Thymus (tissue), 11 donors: ENCODE data around the gene UBL4A. TPM values are rescaled to one million over a fixed set of nuclear protein-coding genes. Genes with fewer than 3 reads are reported as not detected.

ENCODE experiments used
- DNase-seq, 9 donors: peaks; one replicate each; pipeline ENCODE4 v3.0.0-alpha.2; 2013; ENCODE audit warnings: low spot score in 9 of 9, low read depth in 6 of 9, missing footprints in 1 of 9
- H3K27ac ChIP-seq, 2 donors: one replicate each; pipeline ENCODE4 v1.5.1; 2013; ENCODE audit warnings: control low read depth in 1 of 2, low read depth in 1 of 2, low read length in 1 of 2, mild to moderate bottlenecking in 1 of 2, moderate library complexity in 1 of 2
- H3K27me3 ChIP-seq, 2 donors: one replicate each; pipeline ENCODE4 v1.5.1; 2013; ENCODE audit warnings: low read length in 1 of 2; ENCODE audit not compliant: control insufficient read depth in 2 of 2, insufficient read depth in 1 of 2
- H3K36me3 ChIP-seq, 2 donors: one replicate each; pipeline ENCODE4 v1.5.1; 2013; ENCODE audit warnings: low read length in 1 of 2, mild to moderate bottlenecking in 1 of 2, moderate library complexity in 1 of 2; ENCODE audit not compliant: control insufficient read depth in 2 of 2, insufficient read depth in 2 of 2
- H3K4me1 ChIP-seq, 2 donors: one replicate each; pipeline ENCODE4 v1.5.1; 2013; ENCODE audit warnings: low read length in 2 of 2; ENCODE audit not compliant: control insufficient read depth in 2 of 2, insufficient read depth in 2 of 2
- H3K4me3 ChIP-seq, 2 donors: one replicate each; pipeline ENCODE4 v1.5.1; 2013; ENCODE audit warnings: low read length in 2 of 2, control low read depth in 1 of 2, mild to moderate bottlenecking in 1 of 2
- H3K9me3 ChIP-seq, 2 donors: one replicate each; pipeline ENCODE4 v1.5.1; 2013; ENCODE audit warnings: low read length in 1 of 2, mild to moderate bottlenecking in 1 of 2; ENCODE audit not compliant: control insufficient read depth in 2 of 2, insufficient read depth in 1 of 2
- WGBS: extraction: QIAGEN DNeasy Blood & Tissue Kit; methylation state at CpG from one replicate; pipeline ENCODE4 v1.1.7; 2013; 5-methylcytosine and 5-hydroxymethylcytosine counted together
- polyA plus RNA-seq: library from polyadenylated mRNA; stranded (reverse); fragments of 200-250 nt; gene quantifications from one replicate; pipeline ENCODE4 v1.2.3, GENCODE V29; 2013
- total RNA-seq: library from RNA; stranded (reverse); fragments of 120-200 nt; gene quantifications from one replicate; pipeline ENCODE4 v1.2.4, GENCODE V29; 2013
- donor health status: healthy.

The UBL4A gene
- total and polyA plus RNA-seq, 2 donors, result 20.7 to 29.9 TPM

GRCh38 chrX:154470434-154470833, 16.0 kb downstream of the UBL4A start:
- peaks cover 3 to 59% of the 10 kb centered on the region in 2 donors for H3K36me3 ChIP-seq
- DNase-seq, result no peak
- 99% methylated on average over 14 of the region's 14 CpGs for WGBS

GRCh38 chrX:154469880-154470279, 16.5 kb downstream of the UBL4A start:
- H3K4me3 ChIP-seq, result no peak overlapping the region
- H3K27ac ChIP-seq, result no peak overlapping the region
- peaks cover 5 to 62% of the 10 kb centered on the region in 2 donors for H3K36me3 ChIP-seq
- 99% methylated on average over 18 of the region's 18 CpGs for WGBS
- H3K27me3 ChIP-seq, result no peaks in the 10 kb centered on the region
- H3K4me1 ChIP-seq, result no peaks in the 10 kb centered on the region
- peaks cover 0 to 15% of the 10 kb centered on the region in 2 donors for H3K9me3 ChIP-seq
- DNase-seq, result no peak

More at GRCh38 chrX:154470434-154470833, 16.0 kb downstream of the UBL4A start:
- Histone ChIP-seq H3K4me3 (no peak overlapping the region), H3K4me1 (no peaks in the 10 kb centered on the region), H3K27me3 (no peaks in the 10 kb centered on the region), H3K27ac (no peak overlapping the region), H3K9me3 (peaks cover 0 to 15% of the 10 kb centered on the region in 2 donors)

DNA sequence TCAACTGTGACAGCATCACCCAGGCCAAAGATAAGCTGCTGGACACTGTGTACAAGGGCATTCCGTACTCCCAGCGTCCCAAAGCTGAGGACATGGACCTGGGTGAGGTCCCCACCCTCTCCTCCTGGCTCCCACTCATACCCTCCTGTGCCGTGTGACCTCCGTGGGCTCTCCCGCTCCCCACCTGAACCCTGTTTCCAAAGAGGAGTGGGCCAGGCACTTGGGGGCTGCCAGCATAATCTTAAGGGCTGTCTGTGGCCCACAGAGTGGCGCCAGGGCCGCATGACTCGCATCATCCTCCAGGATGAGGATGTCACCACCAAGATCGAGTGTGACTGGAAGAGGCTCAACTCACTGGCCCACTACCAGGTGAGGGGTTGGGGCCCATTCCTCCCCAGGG, 17.3 kb downstream of the UBL4A start:
- H3K36me3 ChIP-seq, result peaks cover 5 to 67% of the 10 kb centered on the region in 2 donors
- DNase-seq, result no peak
- no peaks in the 10 kb centered on the region for H3K4me1 ChIP-seq
- H3K27ac ChIP-seq, result no peak overlapping the region
- H3K27me3 ChIP-seq, result no peaks in the 10 kb centered on the region
- no peak overlapping the region for H3K4me3 ChIP-seq
- peaks cover 0 to 17% of the 10 kb centered on the region in 2 donors for H3K9me3 ChIP-seq
- 99% methylated on average over 9 of the region's 9 CpGs for WGBS

- no peak for DNase-seq
- peaks cover 0 to 17% of the 10 kb centered on the region in 2 donors for H3K9me3 ChIP-seq
- H3K4me1 ChIP-seq, result no peaks in the 10 kb centered on the region
- 98% methylated on average over 23 of the region's 23 CpGs for WGBS
- H3K4me3 ChIP-seq, result no peak overlapping the region
- no peaks in the 10 kb centered on the region for H3K27me3 ChIP-seq
- no peak overlapping the region for H3K27ac ChIP-seq
- peaks cover 5 to 67% of the 10 kb centered on the region in 2 donors for H3K36me3 ChIP-seq
Observed at GRCh38 chrX:154468217-154468616, 18.2 kb downstream of the UBL4A start.

DNA sequence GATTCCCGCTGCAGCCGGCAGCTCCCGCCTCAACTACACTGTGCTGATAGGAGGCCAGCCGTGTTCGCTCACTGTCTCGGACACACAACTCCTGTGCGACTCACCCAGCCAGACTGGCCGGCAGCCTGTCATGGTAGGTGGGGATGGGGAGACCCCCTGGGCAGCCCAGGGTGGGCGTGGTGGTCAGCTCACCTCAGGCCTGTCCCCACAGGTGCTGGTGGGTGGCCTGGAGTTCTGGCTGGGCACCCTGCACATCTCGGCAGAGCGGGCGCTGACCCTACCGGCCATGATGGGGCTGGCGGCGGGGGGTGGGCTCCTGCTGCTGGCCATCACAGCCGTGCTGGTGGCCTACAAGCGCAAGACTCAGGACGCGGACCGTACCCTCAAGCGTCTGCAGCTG, 18.9 kb downstream of the UBL4A start:
- DNase-seq, result no peak
- Histone ChIP-seq H3K36me3 (peaks cover 5 to 67% of the 10 kb centered on the region in 2 donors), H3K27ac (no peak overlapping the region), H3K27me3 (no peaks in the 10 kb centered on the region), H3K4me1 (no peaks in the 10 kb centered on the region), H3K4me3 (no peak overlapping the region), H3K9me3 (peaks cover 0 to 17% of the 10 kb centered on the region in 2 donors)
- 97% methylated on average over 21 of the region's 21 CpGs for WGBS

DNA sequence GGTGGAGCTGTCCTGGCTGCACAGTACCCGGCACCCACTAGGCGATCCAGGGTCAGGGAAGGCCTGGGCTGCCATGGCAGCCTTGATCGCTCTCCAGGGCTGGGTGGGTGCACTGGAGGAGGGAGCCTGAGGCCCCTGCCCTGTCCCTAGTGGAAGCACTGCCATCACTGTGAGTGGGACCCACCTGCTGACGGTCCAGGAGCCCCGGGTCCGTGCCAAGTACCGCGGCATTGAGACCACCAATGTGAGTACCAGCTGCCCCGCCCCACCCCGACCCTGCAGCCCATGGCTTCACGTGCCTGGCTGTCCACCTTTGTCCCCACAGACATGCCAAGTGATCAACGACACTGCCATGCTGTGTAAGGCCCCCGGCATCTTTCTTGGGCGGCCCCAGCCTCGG, 19.5 kb downstream of the UBL4A start:
- Histone ChIP-seq H3K27ac (no peak overlapping the region), H3K9me3 (peaks cover 0 to 17% of the 10 kb centered on the region in 2 donors), H3K4me1 (no peaks in the 10 kb centered on the region), H3K36me3 (peaks cover 5 to 67% of the 10 kb centered on the region in 2 donors), H3K27me3 (no peaks in the 10 kb centered on the region), H3K4me3 (no peak overlapping the region)
- 97% methylated on average over 15 of the region's 15 CpGs for WGBS
- DNase-seq, result no peak

DNA sequence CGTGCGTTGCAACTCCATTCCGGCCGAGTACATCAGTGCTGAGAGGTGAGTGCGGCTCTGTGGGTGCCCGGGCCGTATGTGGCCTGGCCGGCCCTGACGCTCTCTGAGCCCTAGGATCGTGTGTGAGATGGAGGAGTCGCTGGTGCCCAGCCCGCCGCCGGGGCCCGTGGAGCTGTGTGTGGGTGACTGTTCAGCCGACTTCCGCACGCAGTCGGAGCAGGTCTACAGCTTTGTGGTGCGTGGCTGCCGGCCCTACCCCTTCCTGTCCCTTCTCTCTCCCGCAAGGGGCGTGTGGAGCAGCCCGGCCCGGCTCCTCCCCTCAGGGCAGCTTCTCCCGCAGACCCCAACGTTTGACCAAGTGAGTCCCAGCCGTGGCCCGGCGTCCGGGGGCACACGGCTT, 20.4 kb downstream of the UBL4A start:
- DNase-seq, result no peak

DNA sequence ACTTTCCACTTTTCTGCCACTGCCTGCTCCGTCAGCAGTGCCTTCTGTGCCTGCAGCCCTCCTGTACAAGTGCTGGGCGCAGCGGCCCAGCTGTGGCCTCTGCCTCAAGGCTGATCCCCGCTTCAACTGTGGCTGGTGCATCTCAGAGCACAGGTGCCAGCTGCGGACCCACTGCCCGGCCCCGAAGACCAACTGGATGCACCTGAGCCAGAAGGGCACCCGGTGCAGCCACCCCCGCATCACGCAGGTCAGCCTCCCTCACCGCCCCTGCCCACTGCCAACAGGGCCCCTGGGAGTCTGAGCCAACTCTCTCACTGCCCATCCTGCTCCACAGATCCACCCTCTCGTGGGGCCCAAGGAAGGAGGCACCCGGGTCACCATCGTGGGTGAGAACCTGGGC, 20.8 kb downstream of the UBL4A start:
- 97% methylated on average over 14 of the region's 14 CpGs for WGBS
- no peak overlapping the region for H3K27ac ChIP-seq
- no peak overlapping the region for H3K4me3 ChIP-seq
- H3K27me3 ChIP-seq, result no peaks in the 10 kb centered on the region
- DNase-seq, result no peak
- H3K9me3 ChIP-seq, result peaks cover 0 to 17% of the 10 kb centered on the region in 2 donors
- no peaks in the 10 kb centered on the region for H3K4me1 ChIP-seq
- H3K36me3 ChIP-seq, result peaks cover 5 to 63% of the 10 kb centered on the region in 2 donors

More for the DNA sequence above, 20.4 kb downstream of the UBL4A start:
- Histone ChIP-seq H3K36me3 (peaks cover 5 to 66% of the 10 kb centered on the region in 2 donors), H3K27ac (no peak overlapping the region), H3K4me1 (no peaks in the 10 kb centered on the region), H3K4me3 (no peak overlapping the region), H3K27me3 (no peaks in the 10 kb centered on the region), H3K9me3 (peaks cover 0 to 17% of the 10 kb centered on the region in 2 donors)
- 98% methylated on average over 32 of the region's 32 CpGs for WGBS

- Histone ChIP-seq H3K36me3 (peaks cover 5 to 61% of the 10 kb centered on the region in 2 donors), H3K4me1 (no peaks in the 10 kb centered on the region), H3K4me3 (no peak overlapping the region), H3K9me3 (peaks cover 0 to 17% of the 10 kb centered on the region in 2 donors), H3K27ac (no peak overlapping the region), H3K27me3 (no peaks in the 10 kb centered on the region)
- 97% methylated on average over 28 of the region's 28 CpGs for WGBS
- no peak for DNase-seq
Observed at GRCh38 chrX:154464806-154465365, 21.5 kb downstream of the UBL4A start.
